Mesodermal cell (in vitro differentiated cells): ENCODE data around the gene HOXB6.

ENCODE experiments used
- H3K27ac ChIP-seq: 2 replicates; pipeline ENCODE4 v1.7.0; 2013; ENCODE audit warnings: mild to moderate bottlenecking, low read depth, low read length, moderate library complexity; ENCODE audit not compliant: severe bottlenecking
- H3K36me3 ChIP-seq: 2 replicates; pipeline ENCODE4 v1.7.1; 2013; ENCODE audit warnings: mild to moderate bottlenecking, low read length, moderate library complexity; ENCODE audit not compliant: control insufficient read depth, insufficient read depth
- H3K4me1 ChIP-seq: one replicate; pipeline ENCODE4 v1.7.1; 2013; ENCODE audit warnings: mild to moderate bottlenecking, low read length; ENCODE audit not compliant: insufficient read depth, control insufficient read depth, poor library complexity, severe bottlenecking
- H3K4me3 ChIP-seq: 2 replicates; pipeline ENCODE4 v1.7.0; 2013; ENCODE audit warnings: low read length, control low read depth, mild to moderate bottlenecking; ENCODE audit not compliant: insufficient read depth, poor library complexity, severe bottlenecking; ENCODE audit errors: extremely low read depth
- H3K9me3 ChIP-seq: 2 replicates; pipeline ENCODE4 v1.7.1; 2013; ENCODE audit warnings: mild to moderate bottlenecking, low read length, moderate library complexity; ENCODE audit not compliant: control insufficient read depth
- WGBS, 2 experiments: methylation state at CpG; one replicate each; pipeline ENCODE4 v1.1.5; 2013; ENCODE audit warnings: missing lambda C conversion rate in 2 of 2; ENCODE audit not compliant: insufficient coverage in 2 of 2; 5-methylcytosine and 5-hydroxymethylcytosine counted together

The HOXB6 gene

DNA sequence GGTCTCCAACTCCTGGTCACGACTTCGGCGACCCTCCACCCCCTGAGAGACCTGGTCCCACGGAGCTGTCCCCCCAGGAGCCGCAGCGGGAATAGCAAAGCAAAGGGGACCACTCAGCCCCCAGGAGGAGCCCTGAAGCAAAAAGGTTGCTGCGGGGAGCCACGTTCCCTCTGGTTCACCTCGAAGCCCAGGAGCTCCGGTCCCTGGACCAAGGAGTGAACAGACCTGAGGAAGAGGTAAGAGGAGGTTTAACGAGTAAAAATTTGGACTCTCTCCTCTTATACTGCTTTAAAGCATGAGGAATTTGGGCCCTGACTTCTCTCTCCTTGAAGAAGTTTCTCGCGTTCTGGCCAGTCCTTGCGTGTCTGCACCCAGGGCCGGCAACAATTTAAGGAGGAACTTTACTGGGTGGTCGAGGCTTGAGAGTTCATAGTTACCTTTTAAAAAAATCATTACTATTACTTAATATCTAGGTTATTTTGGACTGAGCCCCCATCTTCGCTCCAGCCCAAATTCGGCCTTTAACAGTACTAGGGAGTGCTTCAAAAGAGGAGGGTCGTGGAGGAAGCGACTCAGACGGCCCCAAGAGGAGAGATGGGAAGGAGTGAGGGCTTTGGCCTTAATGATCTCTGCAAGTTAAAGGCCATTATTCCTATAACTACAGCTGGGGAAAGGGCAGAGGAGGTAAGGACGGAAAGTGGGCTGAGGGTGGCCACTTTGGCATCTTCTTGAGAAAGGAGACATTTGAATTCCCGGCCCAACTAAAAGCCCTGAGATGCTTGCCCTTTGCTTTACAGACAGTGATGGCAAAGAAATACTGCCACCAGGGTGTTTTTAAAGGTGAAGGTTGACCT is 38.3 kb upstream of the HOXB6 start:
- H3K27ac ChIP-seq: no peak overlapping the region
- WGBS, 2 experiments: 21 to 23% methylated on average over 9 to 11 of the region's 23 CpGs

DNA sequence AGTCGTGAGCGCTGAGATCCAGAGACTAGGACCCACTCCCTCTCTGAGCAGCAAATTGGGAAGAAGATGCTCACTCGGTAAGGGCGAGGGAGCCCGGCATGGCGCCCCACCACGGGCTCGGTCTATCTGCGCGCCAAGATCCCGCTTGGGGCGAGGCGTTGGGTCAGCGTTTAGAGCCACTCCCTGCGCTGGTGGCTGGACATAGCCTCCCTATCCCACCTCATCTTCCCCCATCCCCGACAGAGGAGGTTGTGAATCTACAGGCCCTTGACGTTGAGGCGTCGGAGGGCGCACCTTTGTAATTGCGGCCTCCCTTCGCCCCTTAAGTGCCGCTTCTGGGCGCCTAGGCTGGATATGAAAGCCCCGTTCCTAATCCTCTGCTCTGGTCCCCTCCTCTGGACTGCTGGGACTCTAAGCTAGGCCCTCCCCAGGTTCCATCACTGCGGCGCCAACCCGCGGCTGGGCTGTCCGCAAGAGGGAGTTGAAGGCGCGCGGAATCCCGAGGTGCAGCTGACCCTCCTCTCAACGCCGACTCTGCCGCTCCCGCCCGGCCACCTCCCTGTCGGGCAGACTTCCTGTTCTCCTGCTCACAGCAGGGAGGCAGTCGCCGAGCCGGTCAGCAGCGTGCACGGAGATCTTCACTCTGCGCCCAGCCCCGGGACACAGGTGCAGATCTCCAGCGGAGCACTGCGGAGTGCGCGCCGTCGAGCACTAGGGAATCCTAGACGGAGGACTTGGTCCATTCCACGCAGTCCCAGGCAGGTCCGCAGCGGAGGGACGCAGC is 37.5 kb upstream of the HOXB6 start:
- 4 to 5% methylated on average over 40 to 58 of the region's 58 CpGs for WGBS, 2 experiments
- Histone ChIP-seq H3K9me3 (no peaks in the 10 kb centered on the region), H3K4me1 (peaks cover 40% of the 10 kb centered on the region), H3K27ac (no peak overlapping the region), H3K4me3 (peak overlapping the region; percentile 19), H3K36me3 (no peaks in the 10 kb centered on the region)

More for the DNA sequence above, 38.3 kb upstream of the HOXB6 start:
- Histone ChIP-seq H3K36me3 (no peaks in the 10 kb centered on the region), H3K4me1 (peaks cover 33% of the 10 kb centered on the region), H3K4me3 (peak overlapping the region; percentile 16), H3K9me3 (no peaks in the 10 kb centered on the region)

DNA sequence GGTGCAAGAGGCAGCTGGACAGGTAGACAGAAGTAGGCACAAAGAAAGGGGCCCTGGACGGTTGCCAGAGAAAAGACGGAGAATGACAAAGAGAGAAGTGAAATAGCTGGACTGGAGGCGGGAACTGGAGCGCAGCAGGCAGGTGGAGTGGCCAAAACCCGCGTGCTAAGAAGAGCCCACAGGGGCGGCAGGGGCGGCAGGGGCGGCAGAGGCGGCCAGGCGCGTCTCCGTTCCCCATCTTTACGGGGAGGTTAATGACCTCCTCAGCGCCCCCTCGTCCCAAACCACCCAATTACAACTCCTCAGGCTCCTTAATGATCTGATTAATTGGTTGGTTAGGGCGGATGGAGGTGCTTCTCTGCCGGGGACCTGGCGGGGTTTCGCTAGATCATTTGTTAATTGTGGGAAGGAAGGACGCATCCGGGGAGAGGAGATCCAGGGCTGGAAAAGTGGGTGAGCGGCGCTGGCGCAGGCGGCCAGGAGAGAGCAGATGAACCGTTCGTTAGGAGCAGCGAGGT is 36.8 kb upstream of the HOXB6 start:
- H3K4me1 ChIP-seq: peaks cover 46% of the 10 kb centered on the region
- H3K36me3 ChIP-seq: no peaks in the 10 kb centered on the region
- WGBS, 2 experiments: 11 to 16% methylated on average over 17 to 21 of the region's 29 CpGs
- H3K9me3 ChIP-seq: no peaks in the 10 kb centered on the region
- H3K27ac ChIP-seq: no peak overlapping the region
- H3K4me3 ChIP-seq: peak overlapping the region; percentile 19

DNA sequence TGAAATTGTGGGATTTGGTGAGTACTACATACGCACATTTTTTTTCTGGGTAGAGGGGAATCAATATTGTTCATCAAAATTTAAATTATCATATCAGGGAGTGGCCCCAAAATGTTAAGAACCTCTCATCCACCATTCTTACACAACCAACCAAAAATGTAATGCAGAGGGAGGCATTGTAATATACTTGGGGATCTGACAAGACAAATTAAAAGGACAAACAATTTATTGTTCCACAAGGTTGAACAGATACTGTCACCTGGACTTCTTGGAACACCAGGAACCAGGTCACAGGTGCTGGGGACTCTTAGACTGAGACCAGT is 36.0 kb upstream of the HOXB6 start:
- Histone ChIP-seq H3K4me1 (peaks cover 47% of the 10 kb centered on the region), H3K4me3 (no peak overlapping the region), H3K27ac (no peak overlapping the region), H3K36me3 (no peaks in the 10 kb centered on the region), H3K9me3 (no peaks in the 10 kb centered on the region)
- WGBS, 2 experiments: no CpG with 5 or more reads among the region's 1 CpG

DNA sequence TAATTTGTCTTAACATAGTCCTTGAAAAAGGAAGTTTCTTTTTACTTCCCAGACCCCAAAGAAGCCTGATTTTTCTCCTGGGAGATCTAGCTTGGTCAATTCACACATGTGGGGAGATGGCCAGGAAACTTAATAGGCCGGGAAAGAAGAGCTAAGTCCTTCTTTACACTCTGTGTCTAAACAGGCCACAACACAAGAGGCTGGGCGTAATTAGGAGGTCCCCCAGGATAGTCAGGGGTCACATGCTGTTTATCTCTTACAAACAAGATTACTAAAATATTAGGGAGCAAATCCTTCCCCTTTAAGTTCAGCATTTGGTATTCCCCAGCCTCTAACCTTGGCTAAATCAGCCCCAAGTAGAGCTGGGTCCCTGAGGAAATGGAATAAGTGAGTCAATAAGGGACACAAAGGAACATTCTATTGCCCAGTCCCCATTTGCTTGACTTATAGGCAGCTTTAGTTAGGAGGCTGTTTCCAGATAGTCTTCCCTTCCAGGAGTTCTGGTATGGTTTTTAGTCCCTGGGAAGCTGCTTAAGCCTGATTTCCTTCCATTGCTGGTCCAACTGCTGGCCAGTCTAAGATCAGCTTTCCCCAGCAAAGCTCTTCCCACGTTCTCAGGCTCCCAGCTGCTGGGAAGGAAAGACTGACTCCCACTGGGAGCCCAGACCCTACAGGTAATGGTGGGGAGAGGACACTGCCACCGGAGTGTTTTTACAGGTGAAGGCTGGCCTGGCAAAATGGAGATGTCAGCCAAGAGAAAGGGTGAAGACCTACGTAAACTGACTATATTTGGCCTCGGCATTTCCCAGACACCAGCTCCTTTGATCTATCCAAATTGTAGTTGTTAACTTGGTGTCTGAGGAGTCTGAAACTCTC is 35.4 kb upstream of the HOXB6 start:
- H3K27ac ChIP-seq: peak overlapping the region; percentile 13
- H3K4me3 ChIP-seq: no peak overlapping the region
- H3K36me3 ChIP-seq: peaks cover 4% of the 10 kb centered on the region
- 20% methylated on average over 2 of the region's 6 CpGs; no CpG with 5 or more reads in 1 of the 2 experiments for WGBS, 2 experiments
- H3K4me1 ChIP-seq: peaks cover 43% of the 10 kb centered on the region
- H3K9me3 ChIP-seq: no peaks in the 10 kb centered on the region

DNA sequence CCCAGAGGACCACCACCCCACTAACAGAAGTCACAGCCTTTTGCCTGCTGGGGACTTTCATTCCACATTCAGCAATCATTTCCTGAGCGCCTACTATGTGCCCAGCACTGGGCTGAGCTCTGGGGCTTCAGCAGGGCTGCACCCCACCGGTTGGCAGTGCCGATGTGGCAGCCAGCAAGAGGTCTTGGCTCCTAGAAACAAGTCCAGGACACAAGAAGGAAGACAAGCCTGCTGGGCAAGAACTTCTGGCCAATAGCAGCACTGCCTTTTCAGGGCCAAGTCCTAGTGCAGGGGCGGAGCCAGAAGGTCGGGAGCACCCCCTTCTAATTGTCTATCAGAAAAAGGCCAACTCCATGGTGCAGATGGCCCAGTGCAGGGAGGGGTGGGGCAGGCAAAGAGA is 34.4 kb upstream of the HOXB6 start:
- H3K9me3 ChIP-seq: no peaks in the 10 kb centered on the region
- WGBS, 2 experiments: 47 to 53% methylated on average over 5 of the region's 5 CpGs
- H3K27ac ChIP-seq: no peak overlapping the region
- H3K4me1 ChIP-seq: peaks cover 38% of the 10 kb centered on the region
- H3K36me3 ChIP-seq: peaks cover 5% of the 10 kb centered on the region
- no peak overlapping the region for H3K4me3 ChIP-seq

DNA sequence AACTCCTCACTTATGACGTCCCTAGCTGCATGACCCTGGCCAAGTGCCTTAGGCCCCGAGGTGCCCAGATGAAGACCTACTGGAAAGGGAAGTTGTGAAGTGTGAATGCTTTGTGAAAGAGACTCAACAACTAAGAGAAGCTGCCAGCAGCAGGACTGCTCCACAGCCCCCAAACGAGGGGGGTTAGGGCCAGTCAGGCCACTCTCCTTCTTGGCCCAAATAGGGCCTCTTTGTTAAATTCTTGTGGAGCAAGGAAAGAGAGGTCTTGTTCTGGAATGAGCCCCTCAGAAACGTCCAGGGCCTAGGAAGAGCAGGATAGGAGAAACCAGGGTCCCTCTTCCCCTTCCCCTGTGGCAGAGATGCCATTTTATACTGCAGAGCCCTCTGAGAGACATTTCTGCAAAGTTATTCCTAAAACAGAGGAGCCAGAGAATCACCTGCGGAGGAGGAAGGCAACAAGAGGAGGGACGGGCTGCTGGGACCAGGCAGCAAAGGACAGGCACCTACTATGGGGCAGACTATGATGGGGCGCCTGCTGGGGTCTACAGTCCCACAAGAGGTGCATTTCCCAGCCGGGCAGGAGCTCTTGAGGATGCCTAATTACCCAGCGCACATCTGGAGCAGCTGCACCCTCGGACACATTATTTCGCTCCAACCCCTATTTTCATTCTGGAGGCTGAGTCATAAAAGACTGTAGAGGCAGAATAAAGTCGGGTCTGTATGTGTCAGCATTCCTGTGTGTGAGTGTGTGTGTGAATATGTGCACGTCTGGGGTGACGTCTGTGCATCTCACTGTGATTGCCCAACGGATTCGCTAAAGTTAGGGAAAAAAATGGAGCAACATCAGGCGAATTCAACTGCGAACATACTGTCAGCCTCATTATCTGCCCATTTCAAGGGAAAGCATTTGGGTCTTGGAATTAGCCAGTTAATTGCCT is 32.8 kb upstream of the HOXB6 start:
- Histone ChIP-seq H3K36me3 (peaks cover 5% of the 10 kb centered on the region), H3K9me3 (no peaks in the 10 kb centered on the region), H3K4me3 (no peak overlapping the region), H3K27ac (peak overlapping the region; percentile 25), H3K4me1 (peaks cover 31% of the 10 kb centered on the region)
- 29 to 32% methylated on average over 14 to 15 of the region's 18 CpGs for WGBS, 2 experiments

DNA sequence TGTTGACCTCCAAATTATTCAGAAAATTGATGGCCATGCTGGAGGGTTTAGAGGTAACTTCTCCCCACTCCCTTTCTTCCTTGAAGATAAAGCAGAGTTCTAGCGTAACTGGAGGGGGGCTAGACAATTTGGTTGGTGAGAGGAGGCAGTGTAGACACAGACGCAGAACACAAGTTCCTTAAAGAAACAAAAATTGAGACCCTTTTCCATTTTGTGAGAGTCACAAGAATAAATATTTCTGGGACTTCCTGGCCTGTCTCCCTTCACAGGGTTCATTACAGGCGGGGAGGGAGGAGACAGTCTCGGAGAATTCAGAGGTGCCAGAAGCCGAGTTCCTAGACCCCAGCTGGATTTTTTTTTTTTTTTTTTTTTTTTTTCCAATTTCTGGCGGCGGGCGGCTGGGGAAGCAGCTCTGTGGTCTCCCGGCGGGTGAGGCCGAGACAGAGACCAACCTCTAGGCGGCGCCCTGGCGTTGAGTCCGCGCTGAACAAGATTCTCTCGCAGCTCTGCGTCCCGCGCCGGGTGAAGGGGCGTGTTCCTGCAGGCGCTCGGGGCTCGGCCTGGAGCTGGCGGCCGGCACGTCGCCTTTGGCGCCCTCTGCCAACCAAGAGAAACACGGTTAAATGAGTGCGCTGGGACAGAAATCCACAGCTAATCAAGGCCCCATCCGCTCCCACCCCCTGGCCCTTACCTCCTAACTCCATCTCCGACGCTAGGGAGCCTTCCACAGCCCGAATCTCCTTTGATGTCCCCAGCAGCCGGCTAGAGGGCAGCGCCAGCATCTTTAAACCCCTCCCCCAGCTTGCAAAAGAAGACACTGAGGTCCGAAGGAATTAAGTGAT is 31.6 kb upstream of the HOXB6 start:
- Histone ChIP-seq H3K4me1 (peaks cover 31% of the 10 kb centered on the region), H3K27ac (peak overlapping the region; percentile 57), H3K36me3 (peaks cover 5% of the 10 kb centered on the region), H3K9me3 (no peaks in the 10 kb centered on the region), H3K4me3 (no peak overlapping the region)
- whole genome bisulfite sequencing, 2 experiments: 2 to 3% methylated on average over 22 to 31 of the region's 39 CpGs

DNA sequence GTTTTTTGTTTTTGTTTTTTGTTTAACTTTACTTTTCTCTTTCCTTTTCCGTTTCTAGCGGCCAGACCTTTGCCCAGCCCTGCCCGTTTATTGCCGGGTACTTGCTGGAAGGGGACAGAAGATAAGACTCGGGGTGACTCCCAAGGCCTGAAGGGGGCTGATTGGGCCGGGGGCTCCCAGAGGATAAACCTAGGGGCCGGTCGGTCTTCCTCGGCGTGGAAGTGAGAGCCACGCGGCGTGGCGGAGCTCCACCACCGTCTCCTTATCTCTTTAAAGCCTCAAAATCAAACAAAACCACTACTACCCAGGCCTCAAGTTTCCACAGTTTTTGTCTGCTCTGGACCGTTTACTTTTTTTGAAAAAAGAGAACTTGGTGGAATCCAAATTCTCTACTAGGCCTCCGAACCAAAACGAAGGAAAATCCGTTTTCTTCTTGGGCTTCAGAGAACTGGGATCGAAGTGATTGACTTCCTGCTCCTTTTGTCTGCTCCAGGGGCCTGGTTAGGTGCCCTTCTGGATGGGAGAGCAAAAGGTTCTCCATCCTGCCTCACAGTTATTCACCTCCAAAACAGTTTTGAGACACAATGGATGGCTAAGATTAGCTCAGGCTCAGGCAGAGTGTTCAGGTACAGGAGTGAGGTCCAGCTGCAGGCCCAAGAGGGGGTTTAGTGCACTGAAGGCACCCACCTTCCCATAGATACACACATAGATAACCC is 29.9 kb upstream of the HOXB6 start:
- H3K4me1 ChIP-seq: peaks cover 31% of the 10 kb centered on the region
- no peak overlapping the region for H3K27ac ChIP-seq
- peaks cover 5% of the 10 kb centered on the region for H3K36me3 ChIP-seq
- 40 to 47% methylated on average over 8 to 11 of the region's 20 CpGs for WGBS, 2 experiments
- H3K9me3 ChIP-seq: no peaks in the 10 kb centered on the region
- no peak overlapping the region for H3K4me3 ChIP-seq
